ENCODE results near the gene TOMM70.

GRCh38 chr3:100317912-100318311, 83.0 kb downstream of the TOMM70 start:
- TF ChIP-seq REST (IDR thresholded peaks at IDR 0.05; ENCODE audit: borderline replicate concordance), result no peak
- TF ChIP-seq CTCF (IDR thresholded peaks at IDR 0.05; ENCODE audit: poor library complexity, severe bottlenecking), result no peak
- TF ChIP-seq POLR2AphosphoS5 (IDR thresholded peaks at IDR 0.05), result no peak
- no peak for TF ChIP-seq SMC3 (conservative IDR thresholded peaks at IDR 0.05; ENCODE audit: poor library complexity)
- no peak for TF ChIP-seq EZH2 (IDR thresholded peaks at IDR 0.05; ENCODE audit: borderline replicate concordance, insufficient read depth, low read length, poor library complexity, severe bottlenecking)
- no peak for TF ChIP-seq TAF1 (IDR thresholded peaks at IDR 0.05; ENCODE audit: low read depth)
- TF ChIP-seq RAD21 (conservative IDR thresholded peaks at IDR 0.05), result no peak
- TF ChIP-seq EP300 (conservative IDR thresholded peaks at IDR 0.05; ENCODE audit: poor library complexity, severe bottlenecking), result no peak
